GM18519 (cell line): ENCODE measurements around the gene OR8G5.

Experiments
- ATAC-seq: cut with Tn5 transposase; IDR thresholded peaks from one replicate; pipeline ENCODE4 v1.9.1; 2021; ENCODE audit warnings: mild to moderate bottlenecking, moderate library complexity; ENCODE audit not compliant: unreplicated experiment, low FRiP score

Gene OR8G5

GRCh38 chr11:124285610-124286344, 29.6 kb downstream of the OR8G5 start:
- ATAC-seq = no peak

GRCh38 chr11:124294687-124295086, 38.5 kb downstream of the OR8G5 start:
- ATAC-seq = no peak

GRCh38 chr11:124296016-124296415, 39.8 kb downstream of the OR8G5 start:
- ATAC-seq = no peak

GRCh38 chr11:124297921-124298320, 41.7 kb downstream of the OR8G5 start:
- ATAC-seq = no peak

- no peak for ATAC-seq
Measured at GRCh38 chr11:124301548-124301947, 45.4 kb downstream of the OR8G5 start.

- no peak for ATAC-seq
Measured at GRCh38 chr11:124302347-124303125, 46.4 kb downstream of the OR8G5 start.

- ATAC-seq = no peak
Measured at GRCh38 chr11:124307093-124307492, 50.9 kb downstream of the OR8G5 start.

- ATAC-seq = no peak
Measured at GRCh38 chr11:124310721-124311120, 54.5 kb downstream of the OR8G5 start.

GRCh38 chr11:124311269-124311668, 55.1 kb downstream of the OR8G5 start:
- no peak for ATAC-seq

GRCh38 chr11:124311670-124312069, 55.5 kb downstream of the OR8G5 start:
- ATAC-seq = no peak

GRCh38 chr11:124313131-124313530, 57.0 kb downstream of the OR8G5 start:
- no peak for ATAC-seq

- ATAC-seq = no peak
Measured at GRCh38 chr11:124313849-124314248, 57.7 kb downstream of the OR8G5 start, which contains the start of gene OR8D1. OR8D1 (minus strand) TSS chr11:124313949; CDS start chr11:124310766, 3,183 bp downstream.

GRCh38 chr11:124315052-124315451, 58.9 kb downstream of the OR8G5 start:
- ATAC-seq = no peak
